ENCODE measurements around the gene LYSET.
A peak's percentile ranks its signal among the peaks of the same experiment; 100 is the strongest.
"Not testable (repeated sequence)": the region's sequence is repeated elsewhere in the genome, so short reads cannot be mapped to it uniquely, and the experiment has no call there.

The LYSET gene

GRCh38 chr14:93169619-93170018, 15.5 kb upstream of the LYSET start:
- H3K27me3 ChIP-seq (ENCODE audit: control insufficient read depth in 1 of 2, insufficient read depth in 2 of 2, low read length in 2 of 2); H3K9me3 ChIP-seq (ENCODE audit: control insufficient read depth in 2 of 2, low read length in 2 of 2); H3K36me3 ChIP-seq (ENCODE audit: control insufficient read depth in 2 of 2, insufficient read depth in 2 of 2, low read length in 2 of 2); H3K9ac ChIP-seq (ENCODE audit: low read length in 2 of 2); H3K27ac ChIP-seq (ENCODE audit: low read length); H3K4me3 ChIP-seq (ENCODE audit: low read length in 2 of 2); H3K4me1 ChIP-seq (ENCODE audit: control insufficient read depth, insufficient read depth, low read length): not testable (repeated sequence)

- not testable (repeated sequence) for H3K9ac ChIP-seq (ENCODE audit: low read length in 2 of 2); H3K4me3 ChIP-seq (ENCODE audit: low read length in 2 of 2); H3K36me3 ChIP-seq (ENCODE audit: control insufficient read depth in 2 of 2, insufficient read depth in 2 of 2, low read length in 2 of 2); H3K9me3 ChIP-seq (ENCODE audit: control insufficient read depth in 2 of 2, low read length in 2 of 2); H3K27me3 ChIP-seq (ENCODE audit: control insufficient read depth in 1 of 2, insufficient read depth in 2 of 2, low read length in 2 of 2); H3K4me1 ChIP-seq (ENCODE audit: control insufficient read depth, insufficient read depth, low read length); H3K27ac ChIP-seq (ENCODE audit: low read length)
Measured at GRCh38 chr14:93170141-93170540, 15.0 kb upstream of the LYSET start.

GRCh38 chr14:93171376-93171775, 13.7 kb upstream of the LYSET start:
- peaks cover 0 to 7% of the 10 kb centered on the region in 2 donors for H3K27me3 ChIP-seq (ENCODE audit: control insufficient read depth in 1 of 2, insufficient read depth in 2 of 2, low read length in 2 of 2)
- no peak overlapping the region for H3K9ac ChIP-seq (ENCODE audit: low read length in 2 of 2)
- H3K4me1 ChIP-seq (ENCODE audit: control insufficient read depth, insufficient read depth, low read length), result no peaks in the 10 kb centered on the region
- H3K27ac ChIP-seq (ENCODE audit: low read length), result no peak overlapping the region
- no peaks in the 10 kb centered on the region for H3K36me3 ChIP-seq (ENCODE audit: control insufficient read depth in 2 of 2, insufficient read depth in 2 of 2, low read length in 2 of 2)
- no peaks in the 10 kb centered on the region for H3K9me3 ChIP-seq (ENCODE audit: control insufficient read depth in 2 of 2, low read length in 2 of 2)
- H3K4me3 ChIP-seq (ENCODE audit: low read length in 2 of 2), result no peak overlapping the region

- Histone ChIP-seq H3K27ac (ENCODE audit: low read length) (no peak overlapping the region), H3K9me3 (ENCODE audit: control insufficient read depth in 2 of 2, low read length in 2 of 2) (no peaks in the 10 kb centered on the region), H3K4me3 (ENCODE audit: low read length in 2 of 2) (no peak overlapping the region), H3K4me1 (ENCODE audit: control insufficient read depth, insufficient read depth, low read length) (no peaks in the 10 kb centered on the region), H3K36me3 (ENCODE audit: control insufficient read depth in 2 of 2, insufficient read depth in 2 of 2, low read length in 2 of 2) (no peaks in the 10 kb centered on the region), H3K9ac (ENCODE audit: low read length in 2 of 2) (no peak overlapping the region), H3K27me3 (ENCODE audit: control insufficient read depth in 1 of 2, insufficient read depth in 2 of 2, low read length in 2 of 2) (peaks cover 0 to 7% of the 10 kb centered on the region in 2 donors)
Measured at GRCh38 chr14:93173943-93174395, 11.1 kb upstream of the LYSET start.

GRCh38 chr14:93174731-93175130, 10.4 kb upstream of the LYSET start:
- not testable (repeated sequence) for H3K27ac ChIP-seq (ENCODE audit: low read length); H3K4me3 ChIP-seq (ENCODE audit: low read length in 2 of 2); H3K4me1 ChIP-seq (ENCODE audit: control insufficient read depth, insufficient read depth, low read length); H3K9me3 ChIP-seq (ENCODE audit: control insufficient read depth in 2 of 2, low read length in 2 of 2); H3K9ac ChIP-seq (ENCODE audit: low read length in 2 of 2); H3K36me3 ChIP-seq (ENCODE audit: control insufficient read depth in 2 of 2, insufficient read depth in 2 of 2, low read length in 2 of 2); H3K27me3 ChIP-seq (ENCODE audit: control insufficient read depth in 1 of 2, insufficient read depth in 2 of 2, low read length in 2 of 2)

DNA sequence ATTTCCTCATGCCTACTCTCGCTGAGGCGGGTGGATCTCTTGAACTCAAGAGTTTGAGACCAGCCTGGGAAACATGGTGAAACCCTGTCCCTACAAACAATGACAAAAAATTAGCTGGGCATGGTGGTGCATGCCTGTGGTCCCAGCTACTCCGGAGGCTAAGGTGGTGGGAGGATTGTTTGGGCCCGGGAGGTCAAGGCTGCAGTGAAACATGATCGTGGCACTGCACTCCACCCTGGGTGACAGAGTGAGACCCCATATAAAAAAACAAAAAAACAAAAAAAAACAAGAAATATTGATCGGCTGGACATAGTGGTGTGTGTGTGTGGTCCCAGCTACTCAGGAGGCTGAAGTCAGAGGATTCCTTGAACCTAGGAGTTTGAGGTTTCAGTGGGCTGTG, 9.6 kb upstream of the LYSET start:
- no peaks in the 10 kb centered on the region for H3K4me1 ChIP-seq (ENCODE audit: control insufficient read depth, insufficient read depth, low read length)

GRCh38 chr14:93183596-93184317, 1.4 kb upstream of the LYSET start:
- Histone ChIP-seq H3K4me1 (ENCODE audit: control insufficient read depth, insufficient read depth, low read length) (peaks cover 22% of the 10 kb centered on the region), H3K9ac (ENCODE audit: low read length in 2 of 2) (peak overlapping the region; percentile 95 to 97), H3K27me3 (ENCODE audit: control insufficient read depth in 1 of 2, insufficient read depth in 2 of 2, low read length in 2 of 2) (no peaks in the 10 kb centered on the region), H3K9me3 (ENCODE audit: control insufficient read depth in 2 of 2, low read length in 2 of 2) (no peaks in the 10 kb centered on the region), H3K4me3 (ENCODE audit: low read length in 2 of 2) (peak overlapping the region; percentile 90 to 96), H3K27ac (ENCODE audit: low read length) (peak overlapping the region; percentile 92), H3K36me3 (ENCODE audit: control insufficient read depth in 2 of 2, insufficient read depth in 2 of 2, low read length in 2 of 2) (peaks cover 9% of the 10 kb centered on the region in 2 donors)

More for the DNA sequence above, 9.6 kb upstream of the LYSET start:
- Histone ChIP-seq H3K4me3 (ENCODE audit: low read length in 2 of 2) (no peak overlapping the region), H3K27me3 (ENCODE audit: control insufficient read depth in 1 of 2, insufficient read depth in 2 of 2, low read length in 2 of 2) (peaks cover 0 to 7% of the 10 kb centered on the region in 2 donors), H3K27ac (ENCODE audit: low read length) (no peak overlapping the region), H3K36me3 (ENCODE audit: control insufficient read depth in 2 of 2, insufficient read depth in 2 of 2, low read length in 2 of 2) (no peaks in the 10 kb centered on the region), H3K9me3 (ENCODE audit: control insufficient read depth in 2 of 2, low read length in 2 of 2) (no peaks in the 10 kb centered on the region), H3K9ac (ENCODE audit: low read length in 2 of 2) (no peak overlapping the region)

- Histone ChIP-seq H3K27ac (ENCODE audit: low read length) (peak overlapping the region; percentile 85), H3K4me3 (ENCODE audit: low read length in 2 of 2) (peak overlapping the region; percentile 70 to 96), H3K4me1 (ENCODE audit: control insufficient read depth, insufficient read depth, low read length) (peaks cover 22% of the 10 kb centered on the region), H3K9ac (ENCODE audit: low read length in 2 of 2) (peak overlapping the region; percentile 76 to 95), H3K36me3 (ENCODE audit: control insufficient read depth in 2 of 2, insufficient read depth in 2 of 2, low read length in 2 of 2) (peaks cover 9% of the 10 kb centered on the region in 2 donors), H3K9me3 (ENCODE audit: control insufficient read depth in 2 of 2, low read length in 2 of 2) (no peaks in the 10 kb centered on the region), H3K27me3 (ENCODE audit: control insufficient read depth in 1 of 2, insufficient read depth in 2 of 2, low read length in 2 of 2) (no peaks in the 10 kb centered on the region)
Measured at GRCh38 chr14:93185349-93185720, 218 bp downstream of the LYSET start.

DNA sequence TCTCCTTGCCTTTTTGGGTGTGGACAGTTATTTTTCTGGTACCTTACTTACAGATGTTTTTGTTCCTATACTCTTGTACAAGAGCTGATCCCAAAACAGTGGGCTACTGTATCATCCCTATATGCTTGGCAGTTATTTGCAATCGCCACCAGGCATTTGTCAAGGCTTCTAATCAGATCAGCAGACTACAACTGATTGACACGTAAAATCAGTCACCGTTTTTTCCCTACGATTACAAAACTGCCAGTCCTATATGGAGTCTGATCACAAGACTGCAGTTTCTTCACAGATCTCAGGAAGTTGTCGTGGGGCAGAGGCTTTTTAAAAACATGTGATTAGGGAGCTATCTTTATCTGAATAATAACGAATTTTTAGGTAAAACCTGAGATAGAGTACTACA, 1.3 kb downstream of the LYSET start:
- peaks cover 22% of the 10 kb centered on the region for H3K4me1 ChIP-seq (ENCODE audit: control insufficient read depth, insufficient read depth, low read length)
- H3K27ac ChIP-seq (ENCODE audit: low read length), result no peak overlapping the region
- H3K27me3 ChIP-seq (ENCODE audit: control insufficient read depth in 1 of 2, insufficient read depth in 2 of 2, low read length in 2 of 2), result no peaks in the 10 kb centered on the region
- peaks cover 9% of the 10 kb centered on the region in 2 donors for H3K36me3 ChIP-seq (ENCODE audit: control insufficient read depth in 2 of 2, insufficient read depth in 2 of 2, low read length in 2 of 2)
- peak overlapping the region in 1 of 2 donors; percentile 8 for H3K4me3 ChIP-seq (ENCODE audit: low read length in 2 of 2)
- no peak overlapping the region for H3K9ac ChIP-seq (ENCODE audit: low read length in 2 of 2)
- no peaks in the 10 kb centered on the region for H3K9me3 ChIP-seq (ENCODE audit: control insufficient read depth in 2 of 2, low read length in 2 of 2)

DNA sequence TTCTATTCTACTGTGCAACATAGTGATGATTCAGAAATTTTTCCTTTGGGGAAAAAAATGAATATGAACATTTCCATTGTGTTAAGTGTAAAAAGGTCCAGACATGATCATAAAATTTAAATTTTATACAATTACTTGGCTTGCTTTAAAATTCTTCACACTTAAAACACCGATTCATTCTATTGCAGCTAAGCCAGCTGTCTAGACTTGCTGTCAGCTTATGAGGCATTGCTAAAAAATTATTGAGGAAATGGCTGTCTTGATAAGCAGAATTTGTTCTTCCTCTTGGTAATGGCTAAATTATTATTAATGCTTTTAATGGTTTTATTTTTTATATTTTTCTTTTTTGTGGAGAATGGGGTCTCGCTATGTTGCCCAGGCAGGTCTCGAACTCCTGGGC, 1.8 kb downstream of the LYSET start:
- H3K27me3 ChIP-seq (ENCODE audit: control insufficient read depth in 1 of 2, insufficient read depth in 2 of 2, low read length in 2 of 2), result no peaks in the 10 kb centered on the region
- H3K36me3 ChIP-seq (ENCODE audit: control insufficient read depth in 2 of 2, insufficient read depth in 2 of 2, low read length in 2 of 2), result peaks cover 9% of the 10 kb centered on the region in 2 donors
- H3K9ac ChIP-seq (ENCODE audit: low read length in 2 of 2), result no peak overlapping the region
- H3K9me3 ChIP-seq (ENCODE audit: control insufficient read depth in 2 of 2, low read length in 2 of 2), result no peaks in the 10 kb centered on the region
- H3K4me1 ChIP-seq (ENCODE audit: control insufficient read depth, insufficient read depth, low read length), result peaks cover 22% of the 10 kb centered on the region
- H3K4me3 ChIP-seq (ENCODE audit: low read length in 2 of 2), result no peak overlapping the region
- no peak overlapping the region for H3K27ac ChIP-seq (ENCODE audit: low read length)

GRCh38 chr14:93195316-93195999, 10.3 kb downstream of the LYSET start:
- H3K9me3 ChIP-seq (ENCODE audit: control insufficient read depth in 2 of 2, low read length in 2 of 2), result no peaks in the 10 kb centered on the region
- H3K27me3 ChIP-seq (ENCODE audit: control insufficient read depth in 1 of 2, insufficient read depth in 2 of 2, low read length in 2 of 2), result no peaks in the 10 kb centered on the region
- no peaks in the 10 kb centered on the region for H3K36me3 ChIP-seq (ENCODE audit: control insufficient read depth in 2 of 2, insufficient read depth in 2 of 2, low read length in 2 of 2)
- peak overlapping the region in 1 of 2 donors; percentile 9 for H3K9ac ChIP-seq (ENCODE audit: low read length in 2 of 2)
- no peak overlapping the region for H3K4me3 ChIP-seq (ENCODE audit: low read length in 2 of 2)
- no peak overlapping the region for H3K27ac ChIP-seq (ENCODE audit: low read length)
- no peaks in the 10 kb centered on the region for H3K4me1 ChIP-seq (ENCODE audit: control insufficient read depth, insufficient read depth, low read length)
